GM19397 (cell line): ENCODE measurements around the gene LRRC10B.
"Not testable (repeated sequence)": the region's sequence is repeated elsewhere in the genome, so short reads cannot be mapped to it uniquely, and the experiment has no call there.

ENCODE experiments used
- ATAC-seq: cut with Tn5 transposase; IDR thresholded peaks from one replicate; pipeline ENCODE4 v1.9.1; 2021; ENCODE audit warnings: mild to moderate bottlenecking, moderate library complexity; ENCODE audit not compliant: unreplicated experiment

The LRRC10B gene

GRCh38 chr11:61507962-61508861, at the start of gene LRRC10B:
Gene LRRC10B (plus strand): TSS chr11:61508749. CDS start chr11:61508999, 250 bp downstream.
- ATAC-seq, result no peak

DNA sequence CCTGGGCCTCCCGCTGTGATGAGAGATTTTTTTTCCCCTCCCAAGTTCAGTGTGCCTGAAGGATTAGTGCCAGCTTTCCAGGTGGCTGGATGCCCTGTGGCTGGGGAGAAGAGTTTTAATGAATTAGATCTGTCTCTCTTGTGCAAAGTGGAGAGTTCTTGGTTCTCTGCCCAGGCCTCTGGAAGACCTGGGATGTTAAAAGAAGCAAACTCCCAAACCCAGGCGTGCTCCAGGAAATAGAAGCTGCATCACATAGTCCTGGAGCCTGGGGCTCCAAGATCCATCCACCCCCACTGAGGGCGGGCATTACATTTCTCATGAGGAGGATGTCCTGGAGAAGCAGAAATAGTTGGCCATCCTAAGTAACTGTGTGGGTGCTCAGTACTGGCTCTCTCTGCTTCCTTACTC, 48.1 kb upstream of the LRRC10B start:
- no peak for ATAC-seq

GRCh38 chr11:61460986-61461385, 47.6 kb upstream of the LRRC10B start:
- no peak for ATAC-seq

- ATAC-seq, result not testable (repeated sequence)
Observed at GRCh38 chr11:61467602-61468001, 40.9 kb upstream of the LRRC10B start.

DNA sequence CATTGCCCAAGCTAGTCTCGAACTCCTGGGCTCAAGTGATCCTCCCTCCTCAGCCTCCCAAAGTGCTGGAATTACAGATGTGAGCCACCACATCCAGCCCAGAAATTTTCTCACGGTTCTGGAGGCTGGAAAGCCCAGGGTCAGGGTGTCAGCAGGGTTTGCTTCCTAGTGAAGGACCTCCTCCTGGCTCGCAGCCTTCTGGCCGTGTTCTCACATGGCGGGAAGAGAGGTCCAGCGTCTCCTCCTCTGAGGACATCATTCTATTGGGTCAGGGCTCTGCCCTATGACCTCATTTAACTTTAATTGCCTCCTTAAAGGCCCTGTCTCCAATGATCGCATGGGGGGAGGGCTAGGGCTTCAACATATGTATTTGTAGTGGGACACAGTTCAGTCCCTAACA, 40.5 kb upstream of the LRRC10B start:
- ATAC-seq, result no peak

GRCh38 chr11:61472282-61472681, 36.3 kb upstream of the LRRC10B start:
- ATAC-seq, result no peak

DNA sequence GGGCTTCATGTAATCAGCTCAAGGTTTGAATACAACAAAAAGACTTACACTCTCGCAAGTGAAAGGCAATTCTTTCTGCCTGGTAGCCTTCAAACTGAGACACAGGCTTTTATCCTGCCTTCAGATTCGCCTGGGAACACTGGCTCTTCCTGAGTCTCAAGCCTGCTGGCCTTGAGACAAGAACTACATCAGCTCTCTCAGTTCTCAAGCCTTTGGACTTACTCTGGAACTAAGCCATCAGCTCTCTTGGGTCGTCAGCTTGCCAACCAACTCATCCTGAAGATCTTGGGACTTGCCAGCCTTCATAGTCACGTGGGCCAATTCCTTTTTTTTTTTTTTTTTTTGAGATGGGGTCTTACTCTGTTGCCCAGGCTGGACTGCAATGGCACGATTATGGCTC, 35.7 kb upstream of the LRRC10B start:
- no peak for ATAC-seq

DNA sequence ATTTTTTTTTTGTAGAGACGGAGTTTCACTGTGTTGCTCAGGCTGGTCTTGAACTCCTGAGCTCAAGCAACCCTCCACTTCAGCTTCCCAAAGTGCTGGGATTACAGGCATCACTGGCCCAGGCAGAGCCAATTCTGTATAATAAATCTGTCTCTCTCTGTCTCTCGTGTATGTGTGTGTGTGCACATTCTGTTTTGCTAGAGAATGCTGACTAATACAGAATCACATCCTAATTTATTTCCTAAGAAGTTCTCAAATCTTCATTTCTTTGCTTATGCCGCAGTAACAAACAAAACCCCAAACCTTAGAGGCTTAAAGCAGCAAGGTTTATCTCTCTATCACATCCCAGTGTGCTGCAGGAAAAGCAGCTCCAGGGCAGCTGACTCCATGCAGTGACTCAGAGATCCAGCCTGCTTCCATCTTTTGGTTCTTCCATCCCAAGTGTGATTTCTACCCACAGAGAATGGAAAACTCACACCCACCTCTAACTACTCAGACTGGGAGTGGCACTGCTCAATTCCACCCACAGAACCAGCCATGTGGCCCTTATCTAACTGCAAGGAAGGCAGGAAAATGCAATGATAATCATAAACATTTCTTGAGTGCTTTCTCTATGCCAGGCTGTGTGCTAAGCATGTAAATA, 35.1 kb upstream of the LRRC10B start:
- no peak for ATAC-seq

DNA sequence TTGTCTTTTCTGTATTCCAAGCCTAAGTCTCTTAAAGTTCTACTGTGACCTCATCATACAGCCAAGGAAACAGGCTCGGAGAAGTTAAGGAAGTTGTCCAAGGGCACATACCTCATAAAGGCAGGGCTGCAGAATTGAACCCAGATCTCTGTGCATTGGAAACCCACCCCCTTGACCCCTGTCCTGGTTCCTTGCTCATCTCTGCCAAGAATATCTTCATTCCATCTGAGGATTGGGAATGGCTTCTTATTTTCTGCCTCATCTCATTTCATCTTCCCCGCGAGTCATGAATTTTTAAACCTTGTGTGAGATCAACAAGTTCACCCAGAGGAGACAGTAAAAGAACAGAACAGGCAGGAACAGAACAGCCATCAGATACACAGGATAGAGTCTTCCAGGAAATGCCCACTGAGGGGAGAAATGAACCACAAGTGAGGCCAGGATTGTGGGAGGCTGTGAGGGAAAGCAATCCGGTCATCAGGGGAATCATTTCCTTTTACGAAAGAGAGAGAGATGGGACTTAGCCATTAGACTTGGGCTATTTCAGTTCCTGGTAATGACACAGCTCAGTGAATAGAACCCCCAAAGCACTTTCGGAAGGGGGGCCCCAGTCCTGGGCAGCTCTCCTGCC, 34.4 kb upstream of the LRRC10B start:
- no peak for ATAC-seq

GRCh38 chr11:61475433-61475832, 33.1 kb upstream of the LRRC10B start:
- no peak for ATAC-seq

- ATAC-seq, result no peak
Observed at GRCh38 chr11:61476371-61476770, 32.2 kb upstream of the LRRC10B start.

GRCh38 chr11:61477126-61477525, 31.4 kb upstream of the LRRC10B start:
- ATAC-seq, result no peak

- no peak for ATAC-seq
Observed at GRCh38 chr11:61477727-61478148, 30.8 kb upstream of the LRRC10B start.

DNA sequence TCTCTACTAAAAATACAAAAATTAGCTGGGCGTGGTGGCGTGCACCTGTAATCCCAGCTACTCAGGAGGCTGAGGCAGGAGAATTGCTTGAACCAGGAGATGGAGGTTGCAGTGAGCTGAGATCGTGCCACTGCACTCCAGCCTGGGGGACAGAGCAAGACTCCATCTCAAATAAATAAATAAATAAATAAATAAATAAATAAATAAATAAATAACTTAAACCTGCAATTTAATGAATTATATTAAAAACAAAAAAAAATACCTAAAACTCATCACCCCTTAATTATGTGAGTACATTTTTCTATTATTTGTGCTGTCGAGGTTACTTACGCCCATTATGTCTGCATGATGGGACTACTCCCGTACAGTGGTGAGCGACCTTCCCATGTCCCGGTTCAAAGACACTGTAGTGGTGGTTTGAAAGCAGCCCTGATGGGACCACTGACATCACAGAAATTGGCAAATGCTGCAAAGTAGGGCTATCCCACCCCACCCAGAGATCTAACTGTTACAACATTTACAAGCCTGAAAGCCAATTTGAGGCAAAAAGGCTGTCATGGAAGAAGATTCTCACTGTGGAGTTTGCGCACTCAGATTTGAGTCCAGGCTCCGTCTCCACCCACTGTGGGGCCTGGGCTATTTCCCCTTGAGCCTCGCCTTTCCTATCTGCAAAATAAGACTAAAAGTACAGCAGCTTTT, 29.0 kb upstream of the LRRC10B start:
- not testable (repeated sequence) for ATAC-seq

GRCh38 chr11:61480261-61480993, 28.1 kb upstream of the LRRC10B start:
- ATAC-seq, result no peak

- ATAC-seq, result no peak
Observed at GRCh38 chr11:61480994-61481335, 27.6 kb upstream of the LRRC10B start.

GRCh38 chr11:61481806-61482205, 26.7 kb upstream of the LRRC10B start:
- ATAC-seq, result no peak

- ATAC-seq, result no peak
Observed at GRCh38 chr11:61482513-61482912, 26.0 kb upstream of the LRRC10B start.

- ATAC-seq, result no peak
Observed at GRCh38 chr11:61484541-61484940, 24.0 kb upstream of the LRRC10B start.

DNA sequence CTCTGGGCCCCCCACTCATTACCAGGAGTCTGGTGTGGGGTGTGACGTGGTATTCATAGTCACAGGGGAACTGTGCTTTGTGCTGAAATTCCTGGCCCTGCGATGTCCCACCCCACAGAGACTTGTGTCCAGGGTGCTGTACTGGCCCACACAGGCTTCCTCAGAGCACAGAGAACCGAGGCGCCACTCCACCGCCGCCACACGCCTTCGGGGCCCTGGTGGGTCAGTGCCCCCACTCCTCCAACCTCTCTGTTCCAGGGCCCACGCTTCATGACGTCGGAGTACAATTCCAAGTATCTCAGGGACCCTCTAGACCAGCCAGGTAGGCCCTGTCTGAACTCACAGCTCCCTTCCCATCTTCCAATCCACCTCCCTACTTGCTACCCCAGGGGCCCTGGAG, 23.5 kb upstream of the LRRC10B start:
- no peak for ATAC-seq
